ENCODE results near the gene PRPSAP1. TPM values are rescaled to one million over a fixed set of nuclear protein-coding genes. Genes with fewer than 3 reads are reported as not detected.
A peak's percentile ranks its signal among the peaks of the same experiment; 100 is the strongest.

PRPSAP1 gene
- total RNA-seq, 1 donor from 2014 or later, result 38.8 TPM

DNA sequence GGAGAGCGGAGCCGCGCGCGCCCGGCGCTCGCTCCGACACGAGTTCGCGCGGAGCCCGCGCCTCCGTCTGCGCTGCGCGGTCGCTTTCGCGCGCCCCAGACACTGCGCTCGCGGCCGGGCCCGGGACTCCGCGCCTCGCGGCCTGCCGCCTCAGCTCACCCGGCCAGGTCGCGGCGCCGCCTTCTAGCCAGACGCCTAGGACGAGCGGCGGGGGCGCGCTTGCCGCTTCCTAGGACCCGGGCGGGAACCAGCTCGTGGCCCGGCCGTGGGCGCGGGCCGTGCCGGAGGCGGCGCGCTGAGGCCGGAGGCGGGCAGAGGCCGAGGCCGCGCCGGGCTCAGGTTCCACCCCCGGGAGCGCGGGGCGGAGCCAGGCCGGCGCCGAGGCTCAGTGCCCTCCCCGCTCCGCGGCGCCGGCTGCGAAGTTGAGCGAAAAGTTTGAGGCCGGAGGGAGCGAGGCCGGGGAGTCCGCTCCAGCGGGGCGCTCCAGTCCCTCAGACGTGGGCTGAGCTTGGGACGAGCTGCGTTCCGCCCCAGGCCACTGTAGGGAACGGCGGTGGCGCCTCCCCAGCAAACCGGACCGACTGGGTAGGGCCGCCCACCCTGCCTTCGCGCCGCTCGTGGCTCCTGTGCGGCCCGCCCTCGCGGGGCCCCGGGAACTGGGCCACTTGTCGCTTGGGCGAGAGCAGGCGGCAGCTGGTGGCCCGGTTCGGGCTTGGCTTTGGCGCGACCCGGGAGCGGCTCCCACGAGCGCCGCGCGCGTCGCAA is 30.7 kb upstream of the PRPSAP1 start, which contains the start of gene SPHK1:
TSS of gene SPHK1 (plus strand) at position 388 of the 765 bp plus-strand sequence. CDS start 1,036 bp downstream, outside the sequence.
- intact Hi-C loops (cut with micrococcal nuclease), result no loop called here
- ATAC-seq (peak; percentile 84), DNase-seq (peak; percentile 88)

DNA sequence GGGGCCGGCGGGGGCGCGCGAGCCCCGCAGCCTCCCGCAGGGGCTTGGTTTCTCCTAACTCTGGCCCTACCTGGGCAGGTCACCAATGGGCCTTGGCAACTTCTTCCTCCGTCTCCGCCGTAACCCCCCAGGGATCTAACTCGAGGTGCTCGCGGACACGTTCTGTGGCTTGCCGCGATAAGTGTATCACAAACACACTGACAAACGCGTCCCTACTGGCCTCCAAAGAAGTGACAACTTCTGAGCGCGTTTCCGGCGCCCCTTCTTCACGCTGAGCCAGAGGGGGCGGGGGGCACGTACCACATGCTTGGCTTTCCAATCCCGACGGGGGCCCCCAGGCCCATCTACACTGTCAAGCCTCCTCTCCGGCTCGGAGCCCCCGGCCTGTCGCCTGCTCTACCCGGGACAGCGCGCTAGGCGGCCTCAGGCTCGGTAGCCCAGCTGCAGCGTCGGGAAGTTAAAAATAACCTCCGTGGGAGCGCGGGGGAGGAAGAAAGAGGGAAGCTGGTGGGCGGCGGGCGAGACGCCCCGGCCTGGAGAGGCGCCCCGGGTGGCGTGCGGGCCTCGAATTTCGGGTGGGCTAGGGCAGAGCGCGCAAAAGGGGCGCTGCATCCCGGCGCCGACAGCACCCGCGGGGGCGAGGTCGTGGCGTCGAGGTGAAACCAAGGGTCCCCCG is 30.0 kb upstream of the PRPSAP1 start:
- intact Hi-C loops (cut with micrococcal nuclease), result no loop called here
- ATAC-seq (peak; percentile 52), DNase-seq (peak; percentile 77)

DNA sequence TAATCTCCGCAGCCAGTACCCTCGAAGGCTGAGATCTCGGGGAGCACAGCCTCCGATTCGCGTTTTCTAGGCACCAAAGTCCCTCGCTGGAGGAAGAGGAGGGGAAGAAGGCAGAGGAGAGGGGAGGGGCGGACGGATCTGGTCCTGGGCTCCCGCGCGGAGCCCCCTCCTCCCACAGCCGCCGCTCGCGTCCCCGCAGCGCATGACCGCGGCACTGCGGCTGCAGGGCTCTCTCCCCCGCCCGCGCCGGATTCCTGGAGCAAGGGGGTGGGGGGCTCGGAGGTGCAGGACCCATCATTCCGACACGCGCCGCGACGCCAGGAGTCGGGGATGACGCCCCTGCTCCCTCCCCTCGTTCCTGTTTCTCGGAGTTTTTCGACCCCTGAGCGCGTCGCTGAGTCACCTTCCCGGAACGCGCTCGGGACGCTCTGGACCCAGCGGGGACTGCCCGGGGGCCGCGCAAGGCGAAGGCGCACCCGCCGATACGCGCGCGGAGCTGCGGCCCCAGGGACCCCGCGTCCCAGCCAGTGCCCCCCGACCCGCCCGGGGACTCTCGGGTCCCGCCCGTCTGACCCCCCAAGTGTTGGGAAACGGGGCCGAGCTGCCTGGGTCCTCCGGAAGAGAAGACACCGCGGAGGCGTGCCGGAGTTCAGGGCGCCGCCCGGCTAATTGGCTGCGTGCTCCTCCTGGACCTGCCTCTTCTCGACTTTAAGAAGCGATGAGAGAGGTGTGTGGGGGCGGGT is 29.3 kb upstream of the PRPSAP1 start:
- ATAC-seq (peak; percentile 32), DNase-seq (peak; percentile 65)
- intact Hi-C loops (cut with micrococcal nuclease), result no loop called here

DNA sequence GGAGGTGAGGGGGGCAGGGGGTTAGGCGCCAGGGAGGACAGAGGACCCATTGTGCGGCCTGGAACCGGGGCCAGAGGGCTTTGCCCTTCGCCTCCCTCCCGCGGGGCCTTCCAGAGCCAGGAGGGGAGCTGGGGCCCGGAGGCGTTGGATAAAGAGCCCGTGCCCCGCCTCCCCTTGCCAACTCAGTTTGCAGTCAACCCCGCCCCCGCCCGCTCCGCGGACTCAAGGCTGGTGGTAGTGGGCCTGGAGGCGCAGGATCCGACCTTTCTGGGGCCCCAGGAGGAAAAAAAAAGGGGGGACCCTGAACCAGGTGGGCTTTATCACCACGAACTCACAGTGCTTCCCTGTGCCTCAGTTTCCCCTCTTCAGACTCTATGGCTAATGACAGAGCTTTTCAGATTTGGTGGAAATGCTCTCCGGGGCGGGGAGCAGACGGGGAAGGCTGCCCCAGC is 28.7 kb upstream of the PRPSAP1 start:
- ATAC-seq (no peak), DNase-seq (peak; percentile 55)
- intact Hi-C loops (cut with micrococcal nuclease), result no loop called here

DNA sequence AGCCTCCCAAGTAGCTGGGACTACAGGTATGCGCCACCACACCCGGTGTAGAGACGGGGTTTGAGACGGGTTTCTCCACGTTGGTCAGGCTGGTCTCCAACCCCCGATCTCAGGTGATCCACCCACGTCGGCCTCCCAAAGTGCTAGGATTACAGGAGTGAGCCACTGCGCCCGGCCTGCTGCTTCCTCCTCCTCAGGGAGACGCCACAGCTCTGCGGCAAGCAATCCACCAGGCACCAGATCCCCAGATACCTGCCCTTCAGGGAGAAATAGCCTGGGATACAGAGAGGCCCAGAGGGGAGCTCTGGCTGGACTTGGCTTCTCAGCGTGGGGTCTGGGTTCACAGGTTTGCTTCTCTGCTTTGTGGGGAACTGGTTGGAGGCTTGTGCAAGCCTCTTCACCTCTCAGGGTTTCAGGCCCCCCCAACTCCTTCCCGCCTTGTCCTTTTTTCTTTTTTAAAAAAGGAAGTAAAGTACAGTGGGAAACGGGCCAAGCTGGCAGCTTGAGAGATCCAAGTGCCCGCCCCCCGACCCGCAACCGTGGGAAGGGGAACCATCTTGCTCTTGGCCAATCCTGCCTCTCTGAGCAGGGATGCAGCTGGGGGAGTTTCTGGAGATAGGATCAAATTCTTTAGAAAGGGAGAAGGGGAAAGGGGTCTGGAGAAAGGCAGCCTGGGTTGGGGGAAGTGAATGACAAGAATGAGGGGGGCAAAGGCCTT is 28.1 kb upstream of the PRPSAP1 start:
- no peak for DNase-seq
- intact Hi-C loops (cut with micrococcal nuclease), result no loop called here
- no peak for ATAC-seq

- DNase-seq (no peak), ATAC-seq (no peak)
- intact Hi-C loops (cut with micrococcal nuclease), result no loop called here
These were observed 26.1 kb upstream of the PRPSAP1 start for GRCh38 chr17:76379646-76380376.

DNA sequence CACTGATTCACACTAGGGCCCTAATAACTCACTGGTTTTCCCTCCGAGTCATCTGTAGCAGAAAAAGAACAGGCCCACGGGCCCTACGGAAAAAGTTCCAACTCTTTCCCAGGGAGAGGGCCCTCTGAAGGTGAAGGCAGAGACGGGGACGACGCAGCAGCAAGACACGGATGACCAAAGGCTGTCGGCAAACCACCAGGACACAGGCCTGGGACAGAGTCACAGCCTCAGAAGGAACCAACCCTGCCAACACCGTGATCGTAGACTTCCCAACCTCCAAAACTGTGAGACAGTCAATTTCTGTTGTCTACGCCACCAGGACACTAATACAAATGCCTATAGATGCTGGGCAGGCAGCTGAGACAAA is 25.5 kb upstream of the PRPSAP1 start:
- DNase-seq, result no peak
- ATAC-seq, result no peak
- intact Hi-C loops (cut with micrococcal nuclease), result no loop called here

GRCh38 chr17:76378548-76379274 is 25.0 kb upstream of the PRPSAP1 start:
- DNase-seq, result no peak
- intact Hi-C loops (cut with micrococcal nuclease), result no loop called here
- no peak for ATAC-seq

- peak; percentile 54 for ATAC-seq
- no peak for DNase-seq
These were observed 22.8 kb upstream of the PRPSAP1 start for GRCh38 chr17:76376318-76377133.

DNA sequence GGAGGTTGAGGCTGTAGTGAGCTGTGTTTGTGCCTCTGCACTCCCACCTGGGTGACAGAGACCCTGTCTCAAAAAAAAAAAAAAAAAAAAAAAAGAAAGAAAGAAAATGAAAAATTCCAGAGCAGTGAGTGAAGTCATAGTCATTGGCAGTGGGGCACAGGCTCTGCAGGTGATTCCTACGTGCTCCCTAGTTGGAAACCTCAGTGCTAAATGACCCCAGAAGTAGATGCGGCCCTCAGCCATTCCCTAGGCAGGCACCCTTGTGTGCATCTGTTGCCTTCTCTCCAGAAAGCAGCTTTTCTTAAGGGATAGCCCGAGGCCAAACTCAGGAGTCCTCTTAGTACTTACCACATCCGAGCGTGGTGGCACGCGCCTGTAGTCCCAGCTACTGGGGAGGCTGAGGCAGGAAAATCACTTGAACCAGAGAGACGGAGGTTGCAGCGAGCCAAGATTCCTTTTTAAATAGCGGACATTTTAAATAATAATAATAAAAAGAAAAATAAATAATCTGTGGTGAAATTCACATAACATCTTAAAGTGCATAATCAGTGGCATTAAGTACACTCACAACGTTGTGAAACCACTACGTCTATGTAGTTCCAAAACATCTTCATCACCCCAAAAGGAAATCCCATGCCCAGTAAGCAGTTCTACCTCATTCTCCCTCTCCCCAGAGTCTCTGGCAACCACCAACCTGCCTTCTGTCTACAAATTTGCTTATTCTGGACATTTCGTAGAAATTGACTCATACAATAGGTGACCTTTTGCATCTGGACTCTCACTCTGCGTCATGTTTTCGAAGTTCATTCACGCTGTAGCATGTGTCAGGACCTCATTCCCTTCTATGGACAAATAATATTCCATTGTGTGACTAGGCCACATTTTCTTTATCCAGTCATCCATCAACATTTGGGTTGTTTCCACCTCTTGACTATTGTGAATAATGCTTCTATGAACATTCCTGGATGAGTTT is 18.2 kb upstream of the PRPSAP1 start:
- ATAC-seq, result no peak
- intact Hi-C loops (cut with micrococcal nuclease), result no loop called here
- no peak for DNase-seq

More at GRCh38 chr17:76376318-76377133, 22.8 kb upstream of the PRPSAP1 start:
- intact Hi-C loops (cut with micrococcal nuclease), result no loop called here

DNA sequence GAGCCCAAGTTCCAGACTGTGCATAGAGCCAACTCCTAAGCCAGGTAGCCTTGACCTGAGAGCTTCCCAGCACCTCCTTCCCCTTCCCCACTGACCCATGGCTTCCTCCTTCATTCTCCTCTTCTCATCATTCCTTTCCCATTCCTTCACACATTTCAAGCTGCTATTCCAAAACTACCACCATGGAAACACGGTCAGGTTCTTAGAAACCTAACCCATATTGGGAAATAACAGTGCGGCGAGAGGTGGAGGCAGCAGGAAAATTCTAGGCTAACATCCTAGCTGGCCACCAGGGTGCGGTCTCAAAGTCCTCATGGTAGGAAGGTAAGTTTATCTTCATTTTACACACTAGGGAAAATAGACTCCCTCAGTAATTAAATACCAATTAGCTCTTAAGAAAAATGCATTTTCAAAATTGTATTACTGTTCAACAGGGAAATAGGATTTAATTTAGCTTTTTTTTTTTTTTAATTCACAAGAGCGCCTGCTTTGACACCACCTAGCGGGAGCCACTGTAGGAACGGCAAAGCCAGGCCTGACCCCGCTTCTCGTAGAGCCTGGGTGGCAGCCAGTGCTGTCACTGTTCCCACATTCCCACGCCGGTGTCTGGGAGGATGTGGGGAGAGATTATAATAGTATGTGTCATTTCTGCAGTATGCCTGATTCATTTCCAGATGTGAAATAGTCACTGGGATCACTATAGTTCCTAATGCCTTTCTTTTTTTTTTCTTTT is 16.7 kb upstream of the PRPSAP1 start:
- ATAC-seq, result peak; percentile 95
- peak; percentile 91 for DNase-seq
- intact Hi-C loops (cut with micrococcal nuclease), result no loop called here

DNA sequence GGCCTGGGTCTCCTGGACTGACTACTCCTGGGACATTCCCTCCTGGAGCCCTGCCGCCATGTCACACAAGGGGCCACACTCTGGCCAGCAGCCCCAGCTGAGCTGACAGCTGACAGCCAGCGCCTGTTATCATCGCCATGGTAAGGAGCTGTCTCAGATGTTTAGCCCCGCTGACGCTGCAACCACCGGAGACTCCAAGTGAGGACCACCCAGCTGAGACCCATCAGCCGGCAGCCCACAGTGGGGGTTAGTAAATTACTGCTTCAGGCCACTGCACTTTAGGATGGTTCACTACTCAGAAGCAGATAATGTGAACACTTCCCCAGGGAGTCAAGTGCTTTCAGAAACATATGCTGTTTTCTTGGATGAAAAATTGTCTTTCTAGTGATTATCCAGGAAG is 16.1 kb upstream of the PRPSAP1 start:
- intact Hi-C loops (cut with micrococcal nuclease), result no loop called here
- DNase-seq, result no peak
- ATAC-seq, result peak; percentile 12

GRCh38 chr17:76369379-76369778 is 15.7 kb upstream of the PRPSAP1 start:
- DNase-seq (no peak), ATAC-seq (peak; percentile 6)
- intact Hi-C loops (cut with micrococcal nuclease), result no loop called here

- intact Hi-C loops (cut with micrococcal nuclease), result no loop called here
- ATAC-seq (no peak), DNase-seq (no peak)
These were observed 14.8 kb upstream of the PRPSAP1 start for GRCh38 chr17:76368545-76368944.

DNA sequence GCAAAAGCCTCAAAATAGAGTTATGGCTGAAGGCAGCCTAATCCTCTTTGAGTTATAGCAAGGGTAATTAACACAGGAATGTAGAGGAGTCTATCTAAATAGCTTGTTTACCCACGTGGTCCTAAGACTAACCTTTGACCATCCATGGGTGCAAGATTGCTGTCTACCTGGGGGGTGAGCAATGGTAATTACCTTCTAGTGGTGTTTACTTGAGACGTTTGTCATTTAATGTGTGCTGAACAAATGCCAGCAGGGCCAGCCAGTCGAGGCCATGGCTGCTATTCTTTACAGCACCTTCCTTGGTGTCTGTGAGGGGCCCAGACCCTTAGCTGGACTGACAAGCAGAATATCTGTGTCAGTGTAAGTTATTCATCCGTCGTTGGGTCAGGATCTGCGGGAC is 13.9 kb upstream of the PRPSAP1 start:
- DNase-seq, result no peak
- ATAC-seq, result no peak
- intact Hi-C loops (cut with micrococcal nuclease), result no loop called here
